Stimulated activated CD8-positive, alpha-beta memory T cell treated with anti-CD3 and anti-CD28 coated beads, Interleukin-12 subunit alpha, Interleukin-12 subunit beta, amount 100 ng/mL, for 1 hour (primary cell): ENCODE measurements around the gene NCDN.

Source experiments
- DNase-seq: peaks from one replicate; pipeline ENCODE4 v3.0.0-alpha.2; 2020; ENCODE audit warnings: low read depth

NCDN gene

GRCh38 chr1:35557611-35558373, at the start of gene NCDN:
NCDN (plus strand) TSS chr1:35557799; CDS start chr1:35558191, 392 bp downstream.
- DNase-seq = peak; percentile 89

GRCh38 chr1:35507947-35508346, 49.7 kb upstream of the NCDN start:
- DNase-seq = no peak

GRCh38 chr1:35509558-35509957, 48.0 kb upstream of the NCDN start:
- DNase-seq = no peak

- DNase-seq = no peak
Observed at GRCh38 chr1:35511305-35511704, 46.3 kb upstream of the NCDN start.

GRCh38 chr1:35518183-35518582, 39.4 kb upstream of the NCDN start:
- no peak for DNase-seq

GRCh38 chr1:35519432-35519831, 38.2 kb upstream of the NCDN start:
- DNase-seq = no peak

- no peak for DNase-seq
Observed at GRCh38 chr1:35524106-35524505, 33.5 kb upstream of the NCDN start.

GRCh38 chr1:35530168-35530567, 27.4 kb upstream of the NCDN start:
- DNase-seq = no peak

- DNase-seq = no peak
Observed at GRCh38 chr1:35530946-35531345, 26.7 kb upstream of the NCDN start.

- DNase-seq = no peak
Observed at GRCh38 chr1:35531368-35531767, 26.2 kb upstream of the NCDN start.

- DNase-seq = no peak
Observed at GRCh38 chr1:35532497-35533223, 24.9 kb upstream of the NCDN start.

GRCh38 chr1:35533586-35533985, 24.0 kb upstream of the NCDN start:
- no peak for DNase-seq

GRCh38 chr1:35535243-35535642, 22.4 kb upstream of the NCDN start:
- DNase-seq = no peak

GRCh38 chr1:35536556-35537162, 20.9 kb upstream of the NCDN start:
- DNase-seq = no peak

- DNase-seq = no peak
Observed at GRCh38 chr1:35537806-35538205, 19.8 kb upstream of the NCDN start.

- no peak for DNase-seq
Observed at GRCh38 chr1:35539073-35539823, 18.4 kb upstream of the NCDN start.

- DNase-seq = no peak
Observed at GRCh38 chr1:35539824-35540261, 17.8 kb upstream of the NCDN start.

- DNase-seq = no peak
Observed at GRCh38 chr1:35544976-35545375, 12.6 kb upstream of the NCDN start.

- no peak for DNase-seq
Observed at GRCh38 chr1:35546614-35547013, 11.0 kb upstream of the NCDN start.

- DNase-seq = no peak
Observed at GRCh38 chr1:35553851-35554250, 3.7 kb upstream of the NCDN start.

GRCh38 chr1:35554266-35555211, 3.1 kb upstream of the NCDN start:
- DNase-seq = no peak
